HFF-Myc (cell line): ENCODE data around the gene TAF1B.

Source experiments
- DNase-seq: peaks from one replicate; pipeline ENCODE4 v3.0.0-alpha.2; 2011; ENCODE audit warnings: low read depth; ENCODE audit errors: extremely low read depth
- H3K4me3 ChIP-seq: replicated peaks from 2 replicates; pipeline ENCODE4 v1.5.1; 2011; ENCODE audit warnings: low read depth, mild to moderate bottlenecking, control low read depth, low read length
- CTCF ChIP-seq: IDR thresholded peaks from 2 replicates; pipeline ENCODE4 v1.5.1; 2012; ENCODE audit warnings: mild to moderate bottlenecking, low read depth, low read length, control low read depth; ENCODE audit errors: missing control alignments

TAF1B gene

GRCh38 chr2:9809064-9809356 is 34.3 kb upstream of the TAF1B start:
- TF ChIP-seq CTCF = no peak
- DNase-seq = no peak
- H3K4me3 ChIP-seq = no peak overlapping the region

GRCh38 chr2:9809448-9810088 is 33.7 kb upstream of the TAF1B start:
- DNase-seq = no peak

GRCh38 chr2:9811216-9811615 is 32.1 kb upstream of the TAF1B start:
- TF ChIP-seq CTCF = no peak
- no peak overlapping the region for H3K4me3 ChIP-seq
- no peak for DNase-seq

More at GRCh38 chr2:9809448-9810088, 33.7 kb upstream of the TAF1B start:
- H3K4me3 ChIP-seq = no peak overlapping the region
- no peak for TF ChIP-seq CTCF

GRCh38 chr2:9811679-9812511 is 31.4 kb upstream of the TAF1B start:
- DNase-seq = no peak

GRCh38 chr2:9812945-9813311 is 30.3 kb upstream of the TAF1B start:
- no peak for DNase-seq
- no peak for TF ChIP-seq CTCF
- no peak overlapping the region for H3K4me3 ChIP-seq

More at GRCh38 chr2:9811679-9812511, 31.4 kb upstream of the TAF1B start:
- H3K4me3 ChIP-seq = no peak overlapping the region
- TF ChIP-seq CTCF = no peak

GRCh38 chr2:9813312-9814128 is 29.8 kb upstream of the TAF1B start:
- DNase-seq = no peak
- no peak overlapping the region for H3K4me3 ChIP-seq
- peak; percentile 96 for TF ChIP-seq CTCF
